Measurements from ENCODE around the gene ABRACL. TPM values are rescaled to one million over a fixed set of nuclear protein-coding genes. Genes with fewer than 3 reads are reported as not detected.

Gene ABRACL
- total RNA-seq, 1 donor from 2014 or later, result 66.0 TPM

DNA sequence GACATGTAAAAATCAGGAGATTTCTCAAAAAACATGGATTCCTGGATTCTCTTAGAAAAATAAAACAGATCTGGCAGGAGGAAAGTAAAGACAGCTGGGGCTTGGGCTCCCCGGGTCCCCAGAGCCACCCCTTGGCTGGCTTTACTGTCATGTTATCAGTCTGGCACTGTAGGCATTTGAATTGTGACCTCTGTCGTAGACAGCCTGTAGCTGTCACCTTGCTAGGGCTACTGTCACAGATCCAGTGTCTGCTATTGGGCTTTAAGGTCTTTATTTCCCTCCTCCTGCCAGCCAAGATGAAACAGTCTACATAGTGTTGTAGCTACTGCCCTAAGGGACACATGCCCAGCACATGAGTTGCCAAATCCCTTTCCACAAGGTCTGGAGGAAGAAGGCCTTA is 37.5 kb downstream of the ABRACL start:
- Histone ChIP-seq H2AFZ (ENCODE audit: low read depth, low read length) (no peak overlapping the region), H4K20me1 (ENCODE audit: insufficient read depth, low read length) (no peaks in the 10 kb centered on the region), H3K9ac (ENCODE audit: low read length) (no peak overlapping the region), H3K4me2 (ENCODE audit: low read length) (no peak overlapping the region), H3K27ac (ENCODE audit: low read depth, low read length) (no peak overlapping the region), H3K27me3 (ENCODE audit: insufficient read depth, low read length) (no peaks in the 10 kb centered on the region), H3K4me3 (ENCODE audit: insufficient read depth, low read depth, low read length) (no peak overlapping the region), H3K9me3 (ENCODE audit: insufficient read depth, low read depth, low read length) (no peaks in the 10 kb centered on the region), H3K36me3 (ENCODE audit: insufficient read depth, low read length) (no peaks in the 10 kb centered on the region), H3K79me2 (ENCODE audit: insufficient read depth, low read length) (no peaks in the 10 kb centered on the region), H3K4me1 (ENCODE audit: insufficient read depth, low read length) (no peaks in the 10 kb centered on the region)
- H3K9me3 Mint-ChIP-seq (ENCODE audit: unreplicated experiment), result no peaks in the 10 kb centered on the region
- no peaks in the 10 kb centered on the region for H3K4me1 Mint-ChIP-seq (ENCODE audit: low read depth, unreplicated experiment)
- FAIRE-seq (no peak), DNase-seq (ENCODE audit: low read depth) (no peak)
- H3K4me3 Mint-ChIP-seq (ENCODE audit: unreplicated experiment), result no peak overlapping the region
- no peaks in the 10 kb centered on the region for H3K36me3 Mint-ChIP-seq (ENCODE audit: low read depth, unreplicated experiment)
- H3K27me3 Mint-ChIP-seq (ENCODE audit: low read depth, unreplicated experiment), result peaks cover 8% of the 10 kb centered on the region
- no peak overlapping the region for H3K27ac Mint-ChIP-seq (ENCODE audit: unreplicated experiment)
- TF ChIP-seq, protein P1, sequence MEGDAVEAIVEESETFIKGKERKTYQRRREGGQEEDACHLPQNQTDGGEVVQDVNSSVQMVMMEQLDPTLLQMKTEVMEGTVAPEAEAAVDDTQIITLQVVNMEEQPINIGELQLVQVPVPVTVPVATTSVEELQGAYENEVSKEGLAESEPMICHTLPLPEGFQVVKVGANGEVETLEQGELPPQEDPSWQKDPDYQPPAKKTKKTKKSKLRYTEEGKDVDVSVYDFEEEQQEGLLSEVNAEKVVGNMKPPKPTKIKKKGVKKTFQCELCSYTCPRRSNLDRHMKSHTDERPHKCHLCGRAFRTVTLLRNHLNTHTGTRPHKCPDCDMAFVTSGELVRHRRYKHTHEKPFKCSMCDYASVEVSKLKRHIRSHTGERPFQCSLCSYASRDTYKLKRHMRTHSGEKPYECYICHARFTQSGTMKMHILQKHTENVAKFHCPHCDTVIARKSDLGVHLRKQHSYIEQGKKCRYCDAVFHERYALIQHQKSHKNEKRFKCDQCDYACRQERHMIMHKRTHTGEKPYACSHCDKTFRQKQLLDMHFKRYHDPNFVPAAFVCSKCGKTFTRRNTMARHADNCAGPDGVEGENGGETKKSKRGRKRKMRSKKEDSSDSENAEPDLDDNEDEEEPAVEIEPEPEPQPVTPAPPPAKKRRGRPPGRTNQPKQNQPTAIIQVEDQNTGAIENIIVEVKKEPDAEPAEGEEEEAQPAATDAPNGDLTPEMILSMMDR (IDR thresholded peaks at IDR 0.05; ENCODE audit: insufficient read depth, low read depth, low read length), result no peak
- TF ChIP-seq EZH2 (IDR thresholded peaks at IDR 0.05; ENCODE audit: insufficient read depth, low read length), result no peak

DNA sequence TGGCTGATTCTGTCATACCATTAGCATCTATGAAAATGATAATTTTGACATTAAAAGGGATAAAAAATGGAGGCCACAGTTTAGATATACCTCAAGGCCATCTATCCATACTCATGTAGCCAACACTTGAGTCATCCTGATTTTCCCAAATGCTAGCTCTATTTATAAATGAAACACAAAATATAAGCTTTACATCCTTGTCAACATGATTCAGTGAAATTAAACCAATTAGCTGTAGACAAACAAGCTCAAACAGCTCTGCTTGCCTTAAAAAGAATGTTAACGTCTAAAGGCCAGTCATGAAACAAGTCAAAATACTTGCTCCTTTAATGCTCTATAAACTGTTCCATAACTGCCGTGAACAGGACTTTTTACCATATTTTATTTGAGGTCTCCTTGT is 40.3 kb downstream of the ABRACL start:
- H3K27ac Mint-ChIP-seq (ENCODE audit: unreplicated experiment), result no peak overlapping the region
- no peak for FAIRE-seq

DNA sequence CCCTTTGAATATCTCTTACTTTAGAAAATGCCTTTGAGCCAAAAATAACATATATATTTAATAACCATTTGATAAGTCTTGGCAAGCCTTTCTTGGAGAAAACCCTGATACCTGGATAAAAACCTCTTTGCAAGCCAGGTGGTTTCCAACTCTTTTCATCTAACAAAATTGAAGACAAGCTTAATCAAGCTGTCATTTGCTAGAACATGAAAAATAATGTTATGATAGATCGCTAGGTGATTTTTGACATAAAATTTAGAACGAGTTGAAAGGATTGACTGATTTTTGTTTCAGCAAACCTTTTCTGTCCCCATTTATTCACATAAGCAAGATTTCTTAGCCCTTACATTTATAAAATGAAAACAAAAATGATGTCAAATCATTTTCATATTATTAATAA is 44.6 kb downstream of the ABRACL start:
- no peaks in the 10 kb centered on the region for H3K9me3 ChIP-seq (ENCODE audit: insufficient read depth, low read depth, low read length)
- H3K4me3 ChIP-seq (ENCODE audit: insufficient read depth, low read depth, low read length), result no peak overlapping the region
- DNase-seq (ENCODE audit: low read depth), result no peak
- H3K79me2 ChIP-seq (ENCODE audit: insufficient read depth, low read length), result no peaks in the 10 kb centered on the region
- H3K4me2 ChIP-seq (ENCODE audit: low read length), result no peak overlapping the region
- H2AFZ ChIP-seq (ENCODE audit: low read depth, low read length), result no peak overlapping the region
- H3K36me3 Mint-ChIP-seq (ENCODE audit: low read depth, unreplicated experiment), result no peaks in the 10 kb centered on the region
- no peak overlapping the region for H3K4me3 Mint-ChIP-seq (ENCODE audit: unreplicated experiment)
- no peaks in the 10 kb centered on the region for H3K36me3 ChIP-seq (ENCODE audit: insufficient read depth, low read length)
- no peak overlapping the region for H3K27ac ChIP-seq (ENCODE audit: low read depth, low read length)
- TF ChIP-seq EZH2 (IDR thresholded peaks at IDR 0.05; ENCODE audit: insufficient read depth, low read length), result no peak
- TF ChIP-seq, protein P1 (IDR thresholded peaks at IDR 0.05; ENCODE audit: insufficient read depth, low read depth, low read length), result no peak
- H3K4me1 ChIP-seq (ENCODE audit: insufficient read depth, low read length), result no peaks in the 10 kb centered on the region
- no peak overlapping the region for H3K9ac ChIP-seq (ENCODE audit: low read length)
- no peak for FAIRE-seq
- H3K27me3 Mint-ChIP-seq (ENCODE audit: low read depth, unreplicated experiment), result peaks cover 2% of the 10 kb centered on the region
- no peaks in the 10 kb centered on the region for H4K20me1 ChIP-seq (ENCODE audit: insufficient read depth, low read length)
- H3K9me3 Mint-ChIP-seq (ENCODE audit: unreplicated experiment), result no peaks in the 10 kb centered on the region
- H3K27ac Mint-ChIP-seq (ENCODE audit: unreplicated experiment), result no peak overlapping the region
- H3K27me3 ChIP-seq (ENCODE audit: insufficient read depth, low read length), result no peaks in the 10 kb centered on the region
- no peaks in the 10 kb centered on the region for H3K4me1 Mint-ChIP-seq (ENCODE audit: low read depth, unreplicated experiment)

More for the DNA sequence above, 40.3 kb downstream of the ABRACL start:
- Mint-ChIP-seq H3K9me3 (ENCODE audit: unreplicated experiment) (no peaks in the 10 kb centered on the region), H3K27me3 (ENCODE audit: low read depth, unreplicated experiment) (peaks cover 5% of the 10 kb centered on the region), H3K4me1 (ENCODE audit: low read depth, unreplicated experiment) (no peaks in the 10 kb centered on the region), H3K36me3 (ENCODE audit: low read depth, unreplicated experiment) (no peaks in the 10 kb centered on the region), H3K4me3 (ENCODE audit: unreplicated experiment) (no peak overlapping the region)
- no peak for DNase-seq (ENCODE audit: low read depth)
- Histone ChIP-seq H3K4me2 (ENCODE audit: low read length) (no peak overlapping the region), H3K79me2 (ENCODE audit: insufficient read depth, low read length) (no peaks in the 10 kb centered on the region), H3K27me3 (ENCODE audit: insufficient read depth, low read length) (no peaks in the 10 kb centered on the region), H3K27ac (ENCODE audit: low read depth, low read length) (no peak overlapping the region), H3K9ac (ENCODE audit: low read length) (no peak overlapping the region), H2AFZ (ENCODE audit: low read depth, low read length) (no peak overlapping the region), H3K4me1 (ENCODE audit: insufficient read depth, low read length) (no peaks in the 10 kb centered on the region), H3K4me3 (ENCODE audit: insufficient read depth, low read depth, low read length) (no peak overlapping the region), H3K36me3 (ENCODE audit: insufficient read depth, low read length) (no peaks in the 10 kb centered on the region), H4K20me1 (ENCODE audit: insufficient read depth, low read length) (no peaks in the 10 kb centered on the region), H3K9me3 (ENCODE audit: insufficient read depth, low read depth, low read length) (no peaks in the 10 kb centered on the region)
- TF ChIP-seq, protein P1 (IDR thresholded peaks at IDR 0.05; ENCODE audit: insufficient read depth, low read depth, low read length), result no peak
- no peak for TF ChIP-seq EZH2 (IDR thresholded peaks at IDR 0.05; ENCODE audit: insufficient read depth, low read length)

Measured in astrocyte (in vitro differentiated cells and primary cell).